NCI-H2029 treated with DMSO at 0.1 percent for 48 hours (cell line): ENCODE results near the gene ADAM22.

ENCODE experiments used
- DNase-seq: peaks from one replicate; lab custom pipeline; 2025; lab: John Stamatoyannopoulos, UW

The ADAM22 gene

GRCh38 chr7:88042157-88042556 lies 108.1 kb downstream of the ADAM22 start:
- no peak for DNase-seq

- DNase-seq, result no peak
These were observed 108.8 kb downstream of the ADAM22 start for GRCh38 chr7:88042803-88043202.

GRCh38 chr7:88044069-88044468 lies 110.0 kb downstream of the ADAM22 start:
- no peak for DNase-seq

GRCh38 chr7:88046839-88047573 lies 113.0 kb downstream of the ADAM22 start:
- no peak for DNase-seq

DNA sequence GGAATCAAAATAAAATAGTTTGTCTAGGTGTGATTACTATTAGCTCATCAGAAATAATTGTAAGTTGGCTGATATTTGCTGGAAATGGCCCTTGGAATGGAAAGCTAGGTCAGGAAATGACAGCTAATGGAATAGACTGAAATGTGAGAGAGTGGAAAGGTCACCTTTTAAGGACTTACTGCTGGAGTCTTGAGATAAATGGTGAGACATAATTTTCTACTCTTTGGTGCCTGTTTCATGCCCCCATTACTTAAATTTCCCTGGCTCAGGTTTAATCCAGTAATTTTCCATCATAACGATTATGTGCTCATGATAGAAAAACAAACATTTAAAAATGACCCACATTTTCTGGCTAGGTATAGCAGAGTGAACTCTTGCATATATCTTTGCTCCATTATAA lies 123.6 kb downstream of the ADAM22 start:
- DNase-seq, result no peak

DNA sequence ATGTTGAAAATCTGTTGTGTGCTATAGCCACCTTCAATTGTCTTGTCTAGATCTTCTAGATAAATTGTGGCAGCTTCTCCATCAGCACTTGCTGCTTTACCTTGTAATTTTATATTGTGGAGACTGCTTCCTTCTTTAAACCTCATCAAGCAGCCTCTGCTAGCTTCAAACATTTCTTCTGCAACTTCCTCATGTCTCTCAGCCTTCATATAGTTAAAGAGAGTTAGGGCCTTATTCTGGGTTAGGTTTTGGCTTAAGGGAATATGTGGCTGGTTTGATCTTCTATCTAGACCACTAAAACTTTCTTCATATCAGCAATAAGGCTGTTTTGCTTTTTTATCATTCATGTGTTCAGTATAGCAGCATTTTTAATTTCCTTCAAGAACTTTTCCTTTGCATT lies 128.2 kb downstream of the ADAM22 start:
- no peak for DNase-seq

GRCh38 chr7:88069093-88069492 lies 135.0 kb downstream of the ADAM22 start:
- no peak for DNase-seq

GRCh38 chr7:88071994-88072714 lies 138.1 kb downstream of the ADAM22 start:
- no peak for DNase-seq

DNA sequence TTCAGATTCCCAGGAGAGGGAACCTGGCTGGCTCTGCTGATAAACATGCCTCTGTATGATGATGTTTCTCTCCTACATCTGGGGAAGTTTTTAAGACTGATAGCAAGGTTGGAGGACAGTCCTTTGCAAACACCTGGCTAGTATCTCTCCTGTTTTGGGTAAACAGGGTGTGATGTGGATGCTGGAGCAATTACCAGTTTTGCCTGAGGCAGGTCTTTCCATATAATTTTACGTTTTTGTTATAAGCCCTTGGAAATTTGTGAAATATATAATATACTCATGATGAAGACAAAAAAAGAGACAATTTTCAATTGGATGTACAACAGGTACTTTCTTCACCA lies 138.6 kb downstream of the ADAM22 start:
- no peak for DNase-seq

GRCh38 chr7:88073626-88074025 lies 139.6 kb downstream of the ADAM22 start:
- no peak for DNase-seq

- no peak for DNase-seq
These were observed 141.2 kb downstream of the ADAM22 start for GRCh38 chr7:88075216-88075615.

DNA sequence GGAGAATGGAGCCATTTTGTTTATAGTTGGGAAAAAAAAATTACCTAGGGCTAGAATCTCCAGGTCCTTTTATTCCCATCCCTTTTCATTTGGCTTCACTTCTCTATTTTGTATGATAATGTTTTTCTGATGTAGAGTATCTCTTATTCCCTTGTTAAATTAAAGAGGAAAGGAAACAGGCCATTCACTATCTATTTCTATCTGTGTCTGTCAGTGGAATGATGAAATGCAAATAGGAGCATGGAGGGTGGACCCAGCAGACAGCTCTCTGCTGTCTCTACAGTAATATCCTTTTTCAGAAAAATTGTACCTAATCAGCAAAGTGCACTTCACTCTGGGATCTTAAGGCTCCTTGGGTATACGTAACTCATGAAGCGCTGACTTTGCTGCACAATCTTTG lies 149.8 kb downstream of the ADAM22 start:
- no peak for DNase-seq

- no peak for DNase-seq
These were observed 155.5 kb downstream of the ADAM22 start for GRCh38 chr7:88089561-88089960.

DNA sequence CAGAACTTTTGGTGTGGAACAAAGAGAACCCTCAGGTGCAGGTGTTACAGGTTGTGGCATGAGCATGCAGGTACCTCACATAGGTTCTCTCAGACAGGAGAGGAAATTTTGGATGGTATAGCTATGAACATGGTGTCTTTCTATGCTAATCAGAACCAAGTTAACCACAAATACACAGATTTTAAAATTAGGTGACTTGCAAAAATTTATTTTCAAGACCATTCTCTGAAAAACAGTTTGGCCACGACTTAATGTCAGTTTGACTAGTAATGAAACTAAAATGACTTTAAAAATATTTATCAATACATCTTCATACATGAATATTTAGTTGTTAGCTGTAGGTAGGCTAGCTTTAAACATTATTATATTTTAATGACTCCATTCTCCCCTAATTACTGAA lies 156.2 kb downstream of the ADAM22 start:
- no peak for DNase-seq

GRCh38 chr7:88090671-88091070 lies 156.6 kb downstream of the ADAM22 start:
- DNase-seq, result no peak

DNA sequence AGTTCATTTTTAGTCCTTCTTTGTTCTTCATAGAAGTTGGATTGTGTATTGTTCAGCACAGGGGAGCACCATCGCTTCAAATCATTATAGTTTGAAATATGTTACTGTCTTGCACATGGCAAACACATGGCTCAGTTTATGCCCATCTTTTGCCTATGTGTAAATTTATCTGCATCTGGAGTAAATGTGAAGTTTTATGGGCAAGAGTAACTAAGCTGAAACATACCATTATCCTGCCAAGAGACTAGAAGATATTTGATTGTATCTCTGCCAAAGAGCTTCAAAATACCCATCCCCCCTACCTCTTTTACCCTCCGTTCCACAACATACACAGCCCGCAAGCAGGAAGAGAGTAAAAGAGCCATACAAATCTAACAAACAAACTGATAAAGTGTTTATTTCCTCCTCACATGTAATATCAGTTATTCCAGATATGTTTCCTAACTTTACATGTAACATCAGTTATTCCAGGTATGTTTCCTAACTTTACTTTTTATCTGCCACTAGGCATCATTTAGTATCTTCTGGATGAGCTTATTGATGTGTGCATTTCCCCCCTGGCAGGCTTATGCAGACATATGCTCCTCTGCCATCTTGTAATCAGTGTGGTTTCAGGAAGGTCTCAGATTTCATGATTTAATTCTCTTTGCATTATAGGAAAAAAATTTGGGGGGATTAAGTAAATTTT lies 158.1 kb downstream of the ADAM22 start:
- DNase-seq, result peak; percentile 74

DNA sequence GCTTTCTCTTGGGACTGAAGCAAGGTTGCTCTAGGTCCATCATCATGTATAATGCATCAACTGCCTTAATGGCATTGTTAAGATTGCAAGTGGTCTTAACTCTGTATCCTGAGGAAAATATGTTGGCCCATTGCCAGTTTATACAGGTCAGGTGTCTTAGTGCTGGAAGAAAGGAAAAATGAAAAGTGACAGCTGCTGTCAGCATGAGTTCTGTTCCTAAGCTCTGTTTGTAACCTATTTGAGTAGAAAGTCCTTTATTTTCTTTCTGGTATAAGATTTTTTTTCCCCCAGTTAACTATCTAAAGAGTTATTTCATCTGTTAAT lies 158.6 kb downstream of the ADAM22 start:
- DNase-seq, result peak; percentile 74

DNA sequence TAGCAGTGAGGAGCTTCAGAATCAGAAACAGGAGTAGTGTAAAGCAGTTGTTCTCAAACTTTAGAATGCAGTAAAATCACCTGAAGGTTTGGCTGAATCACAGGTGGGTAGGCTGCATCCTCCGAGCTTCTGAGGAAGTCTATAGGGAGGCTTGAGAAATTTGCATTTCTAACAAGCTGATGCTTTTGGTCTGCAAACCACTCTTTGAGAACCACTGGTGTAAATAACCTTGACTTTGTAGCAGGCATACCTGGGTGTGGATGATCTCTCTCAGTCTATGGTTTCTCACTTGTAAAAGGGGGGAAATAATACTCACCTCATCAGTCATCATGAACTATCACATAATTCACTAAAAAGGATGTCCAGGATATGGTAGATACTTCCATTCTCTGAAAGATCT lies 167.7 kb downstream of the ADAM22 start:
- DNase-seq, result no peak

GRCh38 chr7:88102675-88103074 lies 168.6 kb downstream of the ADAM22 start:
- DNase-seq, result no peak

- DNase-seq, result no peak
These were observed 170.7 kb downstream of the ADAM22 start for GRCh38 chr7:88104732-88105131.

GRCh38 chr7:88105231-88105630 lies 171.2 kb downstream of the ADAM22 start:
- no peak for DNase-seq

DNA sequence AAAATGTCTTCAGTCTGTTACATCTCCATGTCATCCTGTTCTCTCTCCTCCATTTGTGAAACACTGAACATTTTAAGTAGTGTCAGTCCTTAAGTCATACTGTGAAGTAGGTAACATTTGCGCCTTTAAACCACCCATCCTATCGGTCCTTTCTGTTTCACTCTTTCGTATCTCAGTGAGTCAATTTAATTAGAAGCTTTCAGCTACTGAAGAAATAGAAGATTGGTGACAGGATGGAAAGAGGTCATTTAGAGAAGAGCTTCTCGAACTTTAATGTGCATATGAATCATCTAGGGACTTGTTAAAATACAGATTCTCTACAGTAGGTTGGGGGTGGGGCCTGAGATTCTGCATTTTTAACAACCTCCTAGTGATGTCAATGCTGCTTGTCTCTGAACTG lies 172.4 kb downstream of the ADAM22 start:
- no peak for DNase-seq

GRCh38 chr7:88109612-88110011 lies 175.6 kb downstream of the ADAM22 start:
- peak; percentile 83 for DNase-seq
